NCI-H345 treated with DMSO at 0.1 percent for 48 hours (cell line): ENCODE results near the gene CDK5RAP2.
"Not testable (repeated sequence)": the region's sequence is repeated elsewhere in the genome, so short reads cannot be mapped to it uniquely, and the experiment has no call there.

ENCODE experiments used
- DNase-seq: peaks from one replicate; lab custom pipeline; 2025; ENCODE audit not compliant: unreplicated experiment; lab: John Stamatoyannopoulos, UW

The CDK5RAP2 gene

GRCh38 chr9:120592210-120592609, 12.2 kb upstream of the CDK5RAP2 start:
- no peak for DNase-seq

GRCh38 chr9:120587328-120587727, 7.4 kb upstream of the CDK5RAP2 start:
- DNase-seq: no peak

- no peak for DNase-seq
Measured at GRCh38 chr9:120583958-120584369, 4.0 kb upstream of the CDK5RAP2 start.

GRCh38 chr9:120579139-120580050, 572 bp downstream of the CDK5RAP2 start:
- DNase-seq: no peak

- DNase-seq: no peak
Measured at GRCh38 chr9:120574473-120574872, 5.5 kb downstream of the CDK5RAP2 start.

- DNase-seq: no peak
Measured at GRCh38 chr9:120572472-120572871, 7.5 kb downstream of the CDK5RAP2 start.

- no peak for DNase-seq
Measured at GRCh38 chr9:120571443-120572257, 8.3 kb downstream of the CDK5RAP2 start.

- DNase-seq: no peak
Measured at GRCh38 chr9:120570296-120570695, 9.7 kb downstream of the CDK5RAP2 start.

GRCh38 chr9:120569556-120569955, 10.4 kb downstream of the CDK5RAP2 start:
- DNase-seq: no peak

GRCh38 chr9:120568816-120569215, 11.2 kb downstream of the CDK5RAP2 start:
- no peak for DNase-seq

GRCh38 chr9:120567874-120568273, 12.1 kb downstream of the CDK5RAP2 start:
- no peak for DNase-seq

- DNase-seq: no peak
Measured at GRCh38 chr9:120567081-120567480, 12.9 kb downstream of the CDK5RAP2 start.

- DNase-seq: no peak
Measured at GRCh38 chr9:120564589-120564988, 15.4 kb downstream of the CDK5RAP2 start.

GRCh38 chr9:120562861-120563443, 17.0 kb downstream of the CDK5RAP2 start:
- DNase-seq: no peak

- DNase-seq: no peak
Measured at GRCh38 chr9:120561709-120562108, 18.3 kb downstream of the CDK5RAP2 start.

GRCh38 chr9:120559546-120559945, 20.4 kb downstream of the CDK5RAP2 start:
- no peak for DNase-seq

- DNase-seq: no peak
Measured at GRCh38 chr9:120558454-120558853, 21.5 kb downstream of the CDK5RAP2 start.

GRCh38 chr9:120557205-120557604, 22.8 kb downstream of the CDK5RAP2 start:
- no peak for DNase-seq

GRCh38 chr9:120556775-120557174, 23.2 kb downstream of the CDK5RAP2 start:
- no peak for DNase-seq

- DNase-seq: no peak
Measured at GRCh38 chr9:120555839-120556238, 24.1 kb downstream of the CDK5RAP2 start.

- DNase-seq: not testable (repeated sequence)
Measured at GRCh38 chr9:120552210-120552704, 27.7 kb downstream of the CDK5RAP2 start.
